HG03439 (cell line): Measurements from ENCODE around the gene SEMA6C.
"Not testable (repeated sequence)": the region's sequence is repeated elsewhere in the genome, so short reads cannot be mapped to it uniquely, and the experiment has no call there.

Source experiments
- ATAC-seq: cut with Tn5 transposase; IDR thresholded peaks from one replicate; pipeline ENCODE4 v1.9.1; 2021; ENCODE audit warnings: mild to moderate bottlenecking, moderate library complexity; ENCODE audit not compliant: unreplicated experiment

The SEMA6C gene, protein sequence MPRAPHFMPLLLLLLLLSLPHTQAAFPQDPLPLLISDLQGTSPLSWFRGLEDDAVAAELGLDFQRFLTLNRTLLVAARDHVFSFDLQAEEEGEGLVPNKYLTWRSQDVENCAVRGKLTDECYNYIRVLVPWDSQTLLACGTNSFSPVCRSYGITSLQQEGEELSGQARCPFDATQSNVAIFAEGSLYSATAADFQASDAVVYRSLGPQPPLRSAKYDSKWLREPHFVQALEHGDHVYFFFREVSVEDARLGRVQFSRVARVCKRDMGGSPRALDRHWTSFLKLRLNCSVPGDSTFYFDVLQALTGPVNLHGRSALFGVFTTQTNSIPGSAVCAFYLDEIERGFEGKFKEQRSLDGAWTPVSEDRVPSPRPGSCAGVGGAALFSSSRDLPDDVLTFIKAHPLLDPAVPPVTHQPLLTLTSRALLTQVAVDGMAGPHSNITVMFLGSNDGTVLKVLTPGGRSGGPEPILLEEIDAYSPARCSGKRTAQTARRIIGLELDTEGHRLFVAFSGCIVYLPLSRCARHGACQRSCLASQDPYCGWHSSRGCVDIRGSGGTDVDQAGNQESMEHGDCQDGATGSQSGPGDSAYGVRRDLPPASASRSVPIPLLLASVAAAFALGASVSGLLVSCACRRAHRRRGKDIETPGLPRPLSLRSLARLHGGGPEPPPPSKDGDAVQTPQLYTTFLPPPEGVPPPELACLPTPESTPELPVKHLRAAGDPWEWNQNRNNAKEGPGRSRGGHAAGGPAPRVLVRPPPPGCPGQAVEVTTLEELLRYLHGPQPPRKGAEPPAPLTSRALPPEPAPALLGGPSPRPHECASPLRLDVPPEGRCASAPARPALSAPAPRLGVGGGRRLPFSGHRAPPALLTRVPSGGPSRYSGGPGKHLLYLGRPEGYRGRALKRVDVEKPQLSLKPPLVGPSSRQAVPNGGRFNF

DNA sequence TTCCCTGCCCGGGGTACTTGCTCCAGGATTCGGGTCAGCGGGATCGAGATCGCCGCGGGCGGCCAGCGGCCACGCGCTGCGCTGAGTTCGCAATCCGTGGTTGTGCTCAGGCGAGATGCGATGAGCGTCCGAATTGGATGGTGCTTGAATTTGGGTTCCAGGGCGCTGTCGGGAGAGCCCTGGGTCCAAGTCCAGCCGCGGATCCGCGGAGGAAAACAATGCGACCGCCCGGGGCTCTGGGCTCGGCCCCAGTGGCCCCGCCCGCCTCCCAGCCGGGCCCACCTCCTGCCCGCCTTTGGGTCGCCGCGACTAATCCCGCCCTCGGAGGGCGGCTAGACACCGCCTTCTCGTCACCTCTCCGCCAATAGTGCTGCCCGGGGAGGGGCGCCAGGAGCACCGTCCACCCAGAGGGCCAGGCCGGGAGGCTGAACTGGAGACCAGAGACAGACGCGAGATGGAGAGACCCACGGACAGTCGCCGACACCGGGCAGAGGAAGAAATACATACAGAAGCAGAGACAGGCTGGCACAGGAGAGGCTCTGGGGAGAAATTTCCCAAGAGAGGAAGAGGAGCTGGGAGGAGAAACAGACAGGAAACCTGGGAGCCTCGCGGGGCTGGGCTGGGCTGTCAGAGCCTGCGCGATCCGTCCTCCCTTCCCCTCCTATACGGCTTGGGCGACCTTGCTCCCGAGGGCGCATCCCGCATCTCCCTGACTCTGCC, at the start of gene SEMA6C:
Gene SEMA6C (minus strand): TSS at position 220 of the 720 bp plus-strand sequence. CDS start 4,010 bp downstream, outside the sequence.
- peak; percentile 98 for ATAC-seq

- not testable (repeated sequence) for ATAC-seq
Observed at GRCh38 chr1:151194894-151195594, 48.6 kb upstream of the SEMA6C start.

DNA sequence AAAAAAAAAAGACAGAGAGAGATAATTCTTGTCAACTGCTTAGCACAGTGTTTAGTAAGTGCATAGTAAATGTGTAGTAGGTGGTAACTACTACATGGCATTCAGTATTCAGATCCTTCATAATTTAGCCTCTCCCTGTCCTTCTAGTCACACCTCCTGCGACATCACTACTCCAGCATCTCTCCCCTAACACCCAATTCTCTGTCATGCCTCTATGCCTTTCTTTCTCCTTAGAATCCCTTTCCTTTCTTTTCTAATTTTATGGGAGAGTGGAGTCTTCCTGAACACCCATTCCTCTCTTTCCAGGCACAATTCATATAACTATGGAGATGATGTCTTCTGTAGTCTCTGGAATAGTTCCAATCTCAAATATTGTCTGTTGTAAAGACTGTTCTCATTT, 47.4 kb upstream of the SEMA6C start:
- ATAC-seq, result no peak

- ATAC-seq, result no peak
Observed at GRCh38 chr1:151193304-151193703, 46.9 kb upstream of the SEMA6C start.

- no peak for ATAC-seq
Observed at GRCh38 chr1:151192047-151192446, 45.6 kb upstream of the SEMA6C start.

GRCh38 chr1:151189637-151190445, 43.4 kb upstream of the SEMA6C start, which contains the start of gene VPS72:
TSS of gene VPS72 (minus strand) at chr1:151190197. CDS start at chr1:151190121, 76 bp downstream.
- peak; percentile 84 for ATAC-seq

GRCh38 chr1:151188667-151189066, 42.2 kb upstream of the SEMA6C start:
- ATAC-seq, result not testable (repeated sequence)

- no peak for ATAC-seq
Observed at GRCh38 chr1:151187205-151187604, 40.8 kb upstream of the SEMA6C start.

DNA sequence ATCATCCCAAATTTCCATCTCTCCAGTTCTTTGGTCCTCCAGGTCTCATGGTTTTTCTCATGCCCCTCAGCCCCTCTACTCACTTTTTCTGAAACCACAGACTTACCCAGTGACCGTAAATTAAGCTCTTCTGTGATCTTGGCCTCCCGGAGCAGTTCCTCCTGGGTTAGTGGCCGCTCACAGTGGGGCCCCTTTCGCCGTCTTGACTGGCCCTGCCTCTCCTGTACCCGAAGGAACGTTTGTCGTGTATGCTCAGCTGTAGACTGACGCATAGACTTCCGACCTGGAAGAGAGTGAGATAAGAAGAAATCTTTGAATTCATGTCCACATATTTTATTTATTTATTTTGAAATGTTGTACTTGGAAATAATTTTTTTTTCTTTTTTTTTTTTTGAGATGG, 37.8 kb upstream of the SEMA6C start:
- ATAC-seq, result no peak

GRCh38 chr1:151176514-151177045, 30.1 kb upstream of the SEMA6C start:
- no peak for ATAC-seq

- ATAC-seq, result no peak
Observed at GRCh38 chr1:151175863-151176262, 29.4 kb upstream of the SEMA6C start, which contains the start of gene TMOD4. TSS of gene TMOD4 (minus strand) at chr1:151175981. CDS start at chr1:151174875, 1,106 bp downstream.

DNA sequence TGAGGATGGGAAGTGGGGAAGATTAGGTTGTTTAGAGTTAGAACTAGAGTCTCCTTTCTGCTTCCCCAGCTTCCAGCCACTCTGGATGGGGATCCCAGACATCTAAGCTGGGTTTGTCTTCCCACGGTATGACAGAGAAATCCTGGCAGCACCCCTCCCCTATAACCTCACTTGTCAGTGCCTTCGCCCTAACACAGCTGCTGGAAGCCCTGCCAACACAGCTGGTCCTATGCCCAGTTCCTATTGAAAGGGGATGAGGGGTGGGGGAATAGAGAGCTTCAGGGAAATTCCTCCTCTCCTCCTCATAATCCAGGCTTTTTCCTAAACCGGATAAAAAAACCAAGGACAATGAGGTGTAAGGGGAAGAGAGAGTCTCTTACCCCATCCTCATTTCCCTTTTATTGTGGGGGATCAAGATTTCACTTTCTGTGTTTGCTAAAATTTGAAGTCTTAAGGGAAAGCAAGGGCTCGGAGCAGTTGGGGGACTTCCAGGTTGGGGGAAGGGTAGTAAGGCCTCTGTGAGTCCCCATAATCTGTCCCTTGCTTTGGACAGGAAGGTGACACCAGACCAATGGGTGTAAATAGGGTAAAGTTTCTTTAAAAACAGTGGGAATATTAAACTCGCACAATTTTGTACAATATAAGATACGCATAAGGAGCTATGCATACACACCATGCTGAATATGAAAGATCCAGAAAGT, 28.8 kb upstream of the SEMA6C start:
- ATAC-seq, result no peak

DNA sequence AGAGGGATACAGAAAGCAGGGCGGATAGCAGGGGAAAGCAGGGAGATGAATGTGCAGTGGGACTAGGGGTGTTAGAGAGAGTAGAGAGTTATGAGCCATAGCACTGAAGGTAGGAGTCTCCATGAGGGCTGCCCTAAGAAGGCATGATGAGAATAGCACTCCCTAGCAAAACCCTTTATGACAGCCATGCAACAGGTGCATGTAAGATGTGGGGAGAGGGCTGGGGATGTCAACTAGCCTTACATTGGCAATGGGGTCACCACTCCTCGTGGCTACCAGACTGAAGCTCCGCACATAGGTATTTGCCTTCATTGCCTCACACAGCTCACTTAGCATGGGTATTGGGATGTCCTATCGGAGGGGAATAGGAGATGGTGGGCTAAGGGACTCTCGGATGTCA, 24.8 kb upstream of the SEMA6C start:
- no peak for ATAC-seq

- ATAC-seq, result no peak
Observed at GRCh38 chr1:151167116-151167515, 20.7 kb upstream of the SEMA6C start.

- ATAC-seq, result no peak
Observed at GRCh38 chr1:151166505-151166956, 20.1 kb upstream of the SEMA6C start.

DNA sequence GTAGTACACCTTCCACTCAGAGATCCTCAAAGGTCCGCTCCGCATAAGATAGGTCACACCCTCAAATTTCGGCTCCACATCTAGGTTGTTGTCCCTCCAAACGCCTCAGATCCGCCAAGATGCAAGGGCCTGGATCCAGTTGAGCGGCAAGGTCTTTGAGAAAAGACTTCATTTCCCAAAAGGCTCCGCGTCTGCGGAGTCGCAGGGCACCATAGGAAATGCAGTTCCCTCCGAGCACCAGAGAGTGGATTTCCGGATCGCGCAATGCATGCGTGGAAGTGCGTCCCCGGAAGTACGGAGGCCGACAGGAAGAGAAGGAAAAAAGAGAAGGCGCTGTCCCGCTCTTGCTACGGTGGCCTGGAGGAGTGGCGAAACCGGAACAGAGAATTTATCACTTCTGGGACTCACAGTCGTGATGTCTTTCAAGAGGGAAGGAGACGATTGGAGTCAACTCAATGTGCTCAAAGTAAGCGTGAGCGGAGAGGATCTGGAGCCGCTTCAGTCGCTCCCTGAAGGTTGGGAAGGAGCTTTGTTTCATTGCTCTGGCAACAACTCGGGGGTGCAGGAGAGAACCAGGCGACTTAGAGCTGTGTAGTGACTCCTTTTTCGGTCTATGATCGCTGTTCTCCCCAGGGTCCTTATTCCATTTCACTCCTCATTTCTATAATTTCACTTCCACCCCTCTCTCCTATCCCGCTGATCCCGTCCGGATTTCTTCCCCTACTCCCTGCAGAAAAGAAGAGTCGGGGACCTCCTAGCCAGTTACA, 19.5 kb upstream of the SEMA6C start, which contains the start of the genes LYSMD1 and SCNM1:
Gene LYSMD1 (minus strand): TSS at position 165 of the 767 bp plus-strand sequence. CDS start 644 bp downstream, outside the sequence.
Gene SCNM1 (plus strand): TSS at position 407 of the 767 bp plus-strand sequence. CDS start 9 bp downstream, at position 416.
- peak; percentile 83 for ATAC-seq

DNA sequence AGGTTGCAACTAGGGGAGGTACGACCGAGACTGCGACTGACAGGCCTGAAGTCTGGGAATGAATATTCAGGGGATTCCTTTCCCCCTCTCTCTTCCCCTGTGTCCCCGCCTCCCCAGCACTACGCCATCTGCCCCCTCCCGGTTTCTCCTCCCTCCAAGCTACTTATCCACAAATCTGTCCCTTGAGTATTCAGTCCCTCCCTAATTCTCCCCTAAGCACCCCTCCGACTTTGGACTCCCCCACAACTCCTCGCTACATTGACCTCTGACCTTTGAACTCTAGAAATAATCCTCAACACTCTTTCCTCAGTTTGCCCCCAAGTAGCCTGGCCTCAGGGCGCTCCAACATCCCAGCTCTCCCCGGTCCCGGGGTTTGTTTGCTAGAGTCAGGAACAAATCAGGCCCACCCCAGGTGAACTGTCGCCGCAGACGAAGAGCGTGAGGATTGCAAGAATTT, 18.9 kb upstream of the SEMA6C start:
- ATAC-seq, result no peak
